ENCODE data around the gene THOC7. TPM values are rescaled to one million over a fixed set of nuclear protein-coding genes. Genes with fewer than 3 reads are reported as not detected.

Gene THOC7
- polyA plus RNA-seq, 1 donor from 2014 or later = 78.3 TPM

- Histone ChIP-seq H3K9me3 (ENCODE audit: low read length) (no peaks in the 10 kb centered on the region), H4K20me1 (ENCODE audit: insufficient read depth) (no peaks in the 10 kb centered on the region), H3K27me3 (ENCODE audit: insufficient read depth, low read depth, low read length) (no peaks in the 10 kb centered on the region), H3K9me2 (ENCODE audit: insufficient read depth, low read length) (no peaks in the 10 kb centered on the region), H3K9ac (ENCODE audit: low read length) (no peak overlapping the region), H3K27ac (ENCODE audit: low read length) (no peak overlapping the region), H3K4me3 (ENCODE audit: low read length) (no peak overlapping the region), H2AFZ (ENCODE audit: low read depth, low read length) (no peak overlapping the region), H3F3A (ENCODE audit: insufficient read depth, low read length, poor library complexity, severe bottlenecking) (no peaks in the 10 kb centered on the region), H3K79me2 (replicated peaks; ENCODE audit: insufficient read depth, low read length) (no peaks in the 10 kb centered on the region), H3K36me3 (ENCODE audit: insufficient read depth, low read length) (no peaks in the 10 kb centered on the region), H3K4me2 (ENCODE audit: low read length) (no peak overlapping the region)
- TF ChIP-seq REST (IDR thresholded peaks at IDR 0.05; ENCODE audit: borderline replicate concordance) = no peak
- no peak for TF ChIP-seq POLR2AphosphoS5 (IDR thresholded peaks at IDR 0.05)
- TF ChIP-seq TAF1 (IDR thresholded peaks at IDR 0.05; ENCODE audit: low read depth) = no peak
- no peak for TF ChIP-seq MXI1 (conservative IDR thresholded peaks at IDR 0.05; ENCODE audit: poor library complexity, severe bottlenecking)
- TF ChIP-seq EZH2 (IDR thresholded peaks at IDR 0.05; ENCODE audit: borderline replicate concordance, insufficient read depth, low read length, poor library complexity, severe bottlenecking) = no peak
- TF ChIP-seq RAD21 (conservative IDR thresholded peaks at IDR 0.05) = no peak
- no peak for TF ChIP-seq EP300 (conservative IDR thresholded peaks at IDR 0.05; ENCODE audit: poor library complexity, severe bottlenecking)
- TF ChIP-seq SMC3 (conservative IDR thresholded peaks at IDR 0.05; ENCODE audit: poor library complexity) = no peak
- no peak for TF ChIP-seq CTCF (IDR thresholded peaks at IDR 0.05; ENCODE audit: poor library complexity, severe bottlenecking)
Measured at GRCh38 chr3:63809607-63810006, 54.0 kb downstream of the THOC7 start.

- Histone ChIP-seq H3K4me2 (ENCODE audit: low read length) (no peak overlapping the region), H3K27me3 (ENCODE audit: insufficient read depth, low read depth, low read length) (no peaks in the 10 kb centered on the region), H3K9me3 (ENCODE audit: low read length) (no peaks in the 10 kb centered on the region), H3K36me3 (ENCODE audit: insufficient read depth, low read length) (no peaks in the 10 kb centered on the region), H3K9me2 (ENCODE audit: insufficient read depth, low read length) (no peaks in the 10 kb centered on the region), H3K27ac (ENCODE audit: low read length) (no peak overlapping the region), H4K20me1 (ENCODE audit: insufficient read depth) (no peaks in the 10 kb centered on the region), H3K4me3 (ENCODE audit: low read length) (no peak overlapping the region), H3F3A (ENCODE audit: insufficient read depth, low read length, poor library complexity, severe bottlenecking) (no peaks in the 10 kb centered on the region), H3K79me2 (replicated peaks; ENCODE audit: insufficient read depth, low read length) (no peaks in the 10 kb centered on the region), H2AFZ (ENCODE audit: low read depth, low read length) (no peak overlapping the region), H3K9ac (ENCODE audit: low read length) (no peak overlapping the region)
- TF ChIP-seq SMC3 (conservative IDR thresholded peaks at IDR 0.05; ENCODE audit: poor library complexity) (no peak), RAD21 (conservative IDR thresholded peaks at IDR 0.05) (no peak), CTCF (IDR thresholded peaks at IDR 0.05; ENCODE audit: poor library complexity, severe bottlenecking) (no peak), EP300 (conservative IDR thresholded peaks at IDR 0.05; ENCODE audit: poor library complexity, severe bottlenecking) (no peak), TAF1 (IDR thresholded peaks at IDR 0.05; ENCODE audit: low read depth) (no peak), EZH2 (IDR thresholded peaks at IDR 0.05; ENCODE audit: borderline replicate concordance, insufficient read depth, low read length, poor library complexity, severe bottlenecking) (no peak), POLR2AphosphoS5 (IDR thresholded peaks at IDR 0.05) (no peak), MXI1 (conservative IDR thresholded peaks at IDR 0.05; ENCODE audit: poor library complexity, severe bottlenecking) (no peak), REST (IDR thresholded peaks at IDR 0.05; ENCODE audit: borderline replicate concordance) (no peak)
Measured at GRCh38 chr3:63808633-63809032, 55.0 kb downstream of the THOC7 start.

Data from neural cell (in vitro differentiated cells).